ENCODE measurements around the gene PTPRE. TPM values are rescaled to one million over a fixed set of nuclear protein-coding genes. Genes with fewer than 3 reads are reported as not detected.

The PTPRE gene
- total and polyA plus RNA-seq, 10 of the 15 experiments (the other 5 are each of a cell fraction or from before 2014, with no cell fraction given): 2.9 to 7.6 (median 5.8) TPM

- no peak for TF ChIP-seq SUPT20H (IDR thresholded peaks at IDR 0.05; ENCODE audit: borderline replicate concordance, control insufficient read depth, low read depth, low read length)
- no peak for TF ChIP-seq CHD4 (IDR thresholded peaks at IDR 0.05)
- 0 out of 2 replicates have a peak, but pooled peaks have one; percentile 27 for TF ChIP-seq NR2F1 (conservative IDR thresholded peaks at IDR 0.05)
- 0 out of 2 replicates have a peak, but pooled peaks have one; percentile 30 for TF ChIP-seq MTA3 (IDR thresholded peaks at IDR 0.05; ENCODE audit: borderline replicate concordance, low read length)
- TF ChIP-seq HSF1 (IDR thresholded peaks at IDR 0.05; ENCODE audit: low read depth, low read length): no peak
- no peak for TF ChIP-seq KDM1A (IDR thresholded peaks at IDR 0.05; ENCODE audit: borderline replicate concordance)
- no peak for TF ChIP-seq SIN3A (IDR thresholded peaks at IDR 0.05; ENCODE audit: low read depth, low read length)
- no peak for TF ChIP-seq BCL11A (IDR thresholded peaks at IDR 0.05; ENCODE audit: low read depth, low read length)
- TF ChIP-seq NKRF (conservative IDR thresholded peaks at IDR 0.05): no peak
- no peak for TF ChIP-seq HDAC6 (IDR thresholded peaks at IDR 0.05; ENCODE audit: unreplicated experiment)
- no peak for TF ChIP-seq ATF3 (IDR thresholded peaks at IDR 0.05; ENCODE audit: borderline replicate concordance, extremely low read depth, low read depth, low read length)
- no peak for TF ChIP-seq BACH1 (IDR thresholded peaks at IDR 0.05; ENCODE audit: borderline replicate concordance)
- no peak for TF ChIP-seq ZNF592 (IDR thresholded peaks at IDR 0.05)
- TF ChIP-seq MEF2A (IDR thresholded peaks at IDR 0.05; ENCODE audit: insufficient read depth, low read depth, low read length): no peak
- TF ChIP-seq E4F1 (IDR thresholded peaks at IDR 0.05; ENCODE audit: borderline replicate concordance, partially characterized antibody): no peak
- peak; percentile 74 for TF ChIP-seq NFIC (IDR thresholded peaks at IDR 0.05; ENCODE audit: low read depth, low read length)
Measured at GRCh38 chr10:128062881-128063563, 156.1 kb downstream of the PTPRE start (continued).
